Hepatocyte (in vitro differentiated cells): ENCODE data around the gene PTGDS.

Experiments
- EZH2 ChIP-seq: fragments of 200-600 bp; sonication (generic); IDR thresholded peaks from 2 replicates; pipeline ENCODE4 v1.6.1; 2016; ENCODE audit warnings: antibody characterized with exemption, mild to moderate bottlenecking, borderline replicate concordance
- EZH2phosphoT487 ChIP-seq: fragments of 200-600 bp; sonication (generic); IDR thresholded peaks from one replicate; pipeline ENCODE4 v1.6.1; 2018; ENCODE audit warnings: antibody characterized with exemption, mild to moderate bottlenecking, low read depth, moderate library complexity; ENCODE audit not compliant: unreplicated experiment, severe bottlenecking
- TF ChIP-seq, protein P1 (sequence below): fragments of 200-600 bp; sonication (generic); IDR thresholded peaks from 2 replicates; pipeline ENCODE4 v1.5.1; 2016; ENCODE audit warnings: antibody characterized with exemption, mild to moderate bottlenecking; ENCODE audit not compliant: poor library complexity

DNA sequence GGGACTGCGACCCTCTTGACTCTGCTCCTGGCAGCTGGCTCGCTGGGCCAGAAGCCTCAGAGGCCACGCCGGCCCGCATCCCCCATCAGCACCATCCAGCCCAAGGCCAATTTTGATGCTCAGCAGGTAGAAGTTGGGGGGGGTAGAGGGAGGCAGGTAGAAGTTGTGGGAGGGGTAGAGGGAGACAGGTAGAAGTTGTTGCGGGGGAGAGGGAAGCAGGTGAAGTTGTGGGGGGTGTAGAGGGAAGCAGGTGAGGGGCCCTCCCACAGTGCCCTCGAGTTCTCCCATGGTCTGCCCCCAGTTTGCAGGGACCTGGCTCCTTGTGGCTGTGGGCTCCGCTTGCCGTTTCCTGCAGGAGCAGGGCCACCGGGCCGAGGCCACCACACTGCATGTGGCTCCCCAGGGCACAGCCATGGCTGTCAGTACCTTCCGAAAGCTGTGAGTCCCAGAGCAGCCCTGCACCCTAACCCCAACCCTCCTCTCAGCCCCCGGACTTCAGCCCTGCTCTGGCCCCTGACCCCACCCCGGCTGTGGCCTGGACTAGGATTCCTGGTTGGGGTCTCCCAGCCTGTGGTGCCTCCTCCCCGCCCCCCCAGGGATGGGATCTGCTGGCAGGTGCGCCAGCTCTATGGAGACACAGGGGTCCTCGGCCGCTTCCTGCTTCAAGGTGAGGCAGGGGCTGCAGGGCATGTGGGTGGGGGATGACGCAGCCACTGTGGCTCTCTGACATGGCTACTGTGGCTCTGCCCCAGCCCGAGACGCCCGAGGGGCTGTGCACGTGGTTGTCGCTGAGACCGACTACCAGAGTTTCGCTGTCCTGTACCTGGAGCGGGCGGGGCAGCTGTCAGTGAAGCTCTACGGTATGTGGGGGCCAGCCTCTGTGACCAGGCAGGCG, 31.7 kb upstream of the PTGDS start:
- TF ChIP-seq, protein P1, sequence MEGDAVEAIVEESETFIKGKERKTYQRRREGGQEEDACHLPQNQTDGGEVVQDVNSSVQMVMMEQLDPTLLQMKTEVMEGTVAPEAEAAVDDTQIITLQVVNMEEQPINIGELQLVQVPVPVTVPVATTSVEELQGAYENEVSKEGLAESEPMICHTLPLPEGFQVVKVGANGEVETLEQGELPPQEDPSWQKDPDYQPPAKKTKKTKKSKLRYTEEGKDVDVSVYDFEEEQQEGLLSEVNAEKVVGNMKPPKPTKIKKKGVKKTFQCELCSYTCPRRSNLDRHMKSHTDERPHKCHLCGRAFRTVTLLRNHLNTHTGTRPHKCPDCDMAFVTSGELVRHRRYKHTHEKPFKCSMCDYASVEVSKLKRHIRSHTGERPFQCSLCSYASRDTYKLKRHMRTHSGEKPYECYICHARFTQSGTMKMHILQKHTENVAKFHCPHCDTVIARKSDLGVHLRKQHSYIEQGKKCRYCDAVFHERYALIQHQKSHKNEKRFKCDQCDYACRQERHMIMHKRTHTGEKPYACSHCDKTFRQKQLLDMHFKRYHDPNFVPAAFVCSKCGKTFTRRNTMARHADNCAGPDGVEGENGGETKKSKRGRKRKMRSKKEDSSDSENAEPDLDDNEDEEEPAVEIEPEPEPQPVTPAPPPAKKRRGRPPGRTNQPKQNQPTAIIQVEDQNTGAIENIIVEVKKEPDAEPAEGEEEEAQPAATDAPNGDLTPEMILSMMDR = no peak
- no peak for TF ChIP-seq EZH2
- TF ChIP-seq EZH2phosphoT487 = no peak
